Parathyroid adenoma (tissue), 2 donors: ENCODE data around the gene TMEM116.
"Not testable (repeated sequence)": the region's sequence is repeated elsewhere in the genome, so short reads cannot be mapped to it uniquely, and the experiment has no call there.

Experiments
- H2AFZ ChIP-seq: fragments of 300-600 bp; sonication (generic); one replicate; pipeline ENCODE4 v1.7.0; 2017; ENCODE audit warnings: antibody characterized with exemption, mild to moderate bottlenecking
- H3K27ac ChIP-seq: fragments of 300-600 bp; sonication (generic); one replicate; pipeline ENCODE4 v1.7.0; 2017
- H3K27me3 ChIP-seq: fragments of 300-600 bp; sonication (generic); one replicate; pipeline ENCODE4 v1.7.0; 2017; ENCODE audit warnings: low read length; ENCODE audit not compliant: control insufficient read depth, insufficient read depth
- H3K36me3 ChIP-seq: fragments of 300-600 bp; sonication (generic); one replicate; pipeline ENCODE4 v1.7.0; 2017; ENCODE audit warnings: low read length; ENCODE audit not compliant: control insufficient read depth, insufficient read depth
- H3K4me1 ChIP-seq: fragments of 300-600 bp; sonication (generic); one replicate; pipeline ENCODE4 v1.7.0; 2017; ENCODE audit warnings: control low read depth
- H3K4me2 ChIP-seq: fragments of 300-600 bp; sonication (generic); one replicate; pipeline ENCODE4 v1.7.0; 2017; ENCODE audit warnings: low read length
- H3K4me3 ChIP-seq: fragments of 300-600 bp; sonication (generic); one replicate; pipeline ENCODE4 v1.7.0; 2017; ENCODE audit warnings: low read depth, low read length
- H3K79me2 ChIP-seq: fragments of 300-600 bp; sonication (generic); one replicate; pipeline ENCODE4 v1.7.0; 2017; ENCODE audit warnings: control low read depth
- H3K9ac ChIP-seq: fragments of 300-600 bp; sonication (generic); one replicate; pipeline ENCODE4 v1.7.0; 2017; ENCODE audit warnings: mild to moderate bottlenecking
- H3K9me3 ChIP-seq: fragments of 300-600 bp; sonication (generic); one replicate; pipeline ENCODE4 v1.7.0; 2017; ENCODE audit warnings: low read length; ENCODE audit not compliant: control insufficient read depth
- CTCF ChIP-seq: fragments of 300-600 bp; sonication (generic); IDR thresholded peaks from one replicate; pipeline ENCODE4 v1.7.0; 2017; ENCODE audit warnings: antibody characterized with exemption, mild to moderate bottlenecking
- donor health status: primary hyperparathyroidism.

The TMEM116 gene

DNA sequence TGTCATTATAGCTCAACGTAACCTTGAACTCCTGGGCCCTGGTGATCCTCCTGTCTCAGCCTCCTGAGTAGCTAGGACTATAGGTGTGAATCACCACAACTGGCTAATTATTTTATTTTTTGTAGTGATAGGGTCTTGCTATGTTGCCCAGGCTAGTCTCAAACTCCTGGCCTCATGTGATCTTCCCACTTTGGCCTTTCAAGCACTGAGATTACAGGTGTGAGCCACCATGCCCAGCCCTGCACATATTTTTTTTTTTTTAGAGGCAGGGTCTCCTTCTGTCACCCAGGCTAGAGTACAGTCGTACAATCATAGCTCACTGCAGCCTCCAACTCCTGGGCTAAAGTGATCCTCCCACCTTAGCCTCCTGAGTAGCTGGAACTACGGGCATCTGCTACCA lies 8.9 kb downstream of the TMEM116 start:
- Histone ChIP-seq H3K4me3 (no peak overlapping the region), H3K4me1 (no peaks in the 10 kb centered on the region), H3K27me3 (no peaks in the 10 kb centered on the region), H3K27ac (no peak overlapping the region), H3K4me2 (peak overlapping the region; percentile 23), H3K36me3 (no peaks in the 10 kb centered on the region), H3K79me2 (peaks cover 8% of the 10 kb centered on the region), H3K9ac (no peak overlapping the region), H3K9me3 (no peaks in the 10 kb centered on the region), H2AFZ (no peak overlapping the region)
- TF ChIP-seq CTCF: no peak

DNA sequence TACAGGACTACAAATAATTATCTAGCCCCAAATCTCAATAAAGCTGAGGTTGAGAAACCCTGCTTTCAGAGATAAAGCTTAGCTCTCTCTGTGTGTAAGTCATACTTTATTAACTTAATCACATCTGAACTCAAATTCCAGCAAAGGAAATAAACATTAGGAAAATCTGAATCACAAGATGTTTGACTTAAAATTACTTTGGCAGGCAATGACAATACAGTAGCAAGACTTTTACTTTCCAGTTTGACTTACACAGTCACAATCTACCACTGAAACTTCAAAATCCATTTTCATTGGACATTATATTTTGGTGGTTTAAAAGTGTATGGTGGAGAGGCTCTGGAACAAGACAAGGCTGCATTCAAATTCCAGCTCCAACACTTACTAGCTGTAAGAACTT lies 11.4 kb downstream of the TMEM116 start:
- no peak for TF ChIP-seq CTCF
- Histone ChIP-seq H3K27ac (no peak overlapping the region), H3K9ac (no peak overlapping the region), H3K4me2 (peak overlapping the region; percentile 25), H3K4me1 (no peaks in the 10 kb centered on the region), H3K79me2 (peaks cover 6% of the 10 kb centered on the region), H3K36me3 (no peaks in the 10 kb centered on the region), H3K27me3 (no peaks in the 10 kb centered on the region), H3K9me3 (no peaks in the 10 kb centered on the region), H3K4me3 (no peak overlapping the region), H2AFZ (no peak overlapping the region)

DNA sequence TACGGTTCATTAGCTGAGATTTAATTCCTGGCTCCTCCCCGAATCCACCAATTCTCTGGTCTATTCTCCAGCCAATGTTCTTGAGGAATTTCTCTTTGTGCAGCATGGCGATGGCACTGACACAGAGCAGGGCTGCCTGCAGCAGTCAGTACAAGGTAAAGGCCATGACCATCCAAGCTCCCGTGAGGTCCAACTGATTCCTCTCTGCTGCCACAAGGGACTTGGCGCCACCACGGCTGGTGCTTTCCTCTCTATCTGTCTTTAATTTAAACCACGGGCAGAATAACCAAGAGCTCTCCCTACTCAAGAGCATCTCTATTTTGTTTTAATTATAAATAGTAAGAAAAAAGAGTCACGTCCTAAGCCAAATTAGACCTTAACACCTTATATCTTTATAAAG lies 12.1 kb downstream of the TMEM116 start:
- peaks cover 6% of the 10 kb centered on the region for H3K79me2 ChIP-seq
- H3K4me2 ChIP-seq: peak overlapping the region; percentile 32
- no peak overlapping the region for H3K4me3 ChIP-seq
- no peaks in the 10 kb centered on the region for H3K27me3 ChIP-seq
- H2AFZ ChIP-seq: no peak overlapping the region
- no peak for TF ChIP-seq CTCF
- H3K4me1 ChIP-seq: no peaks in the 10 kb centered on the region
- H3K27ac ChIP-seq: no peak overlapping the region
- H3K9me3 ChIP-seq: no peaks in the 10 kb centered on the region
- no peaks in the 10 kb centered on the region for H3K36me3 ChIP-seq
- no peak overlapping the region for H3K9ac ChIP-seq

DNA sequence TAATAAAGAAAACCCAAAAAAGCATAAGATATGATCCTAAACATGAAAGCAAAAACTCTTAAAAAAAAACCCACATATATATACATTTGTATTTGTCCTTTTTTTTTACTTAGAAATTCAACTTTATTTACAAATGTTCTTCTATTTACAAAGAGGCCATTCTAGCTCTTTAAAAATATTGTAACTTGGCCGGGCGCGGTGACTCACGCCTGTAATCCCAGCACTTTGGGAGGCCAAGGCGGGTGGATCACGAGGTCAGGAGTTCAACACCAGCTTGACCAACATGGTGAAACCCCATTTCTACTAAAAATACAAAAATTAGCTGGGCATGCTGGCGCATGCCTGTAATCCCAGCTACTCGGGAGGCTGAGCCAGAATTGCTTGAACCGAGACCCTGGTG lies 13.8 kb downstream of the TMEM116 start:
- H3K79me2 ChIP-seq, H3K36me3 ChIP-seq, H3K27me3 ChIP-seq, H3K4me2 ChIP-seq, H3K4me3 ChIP-seq, H3K27ac ChIP-seq, H2AFZ ChIP-seq, H3K9me3 ChIP-seq, H3K9ac ChIP-seq, H3K4me1 ChIP-seq: not testable (repeated sequence)

DNA sequence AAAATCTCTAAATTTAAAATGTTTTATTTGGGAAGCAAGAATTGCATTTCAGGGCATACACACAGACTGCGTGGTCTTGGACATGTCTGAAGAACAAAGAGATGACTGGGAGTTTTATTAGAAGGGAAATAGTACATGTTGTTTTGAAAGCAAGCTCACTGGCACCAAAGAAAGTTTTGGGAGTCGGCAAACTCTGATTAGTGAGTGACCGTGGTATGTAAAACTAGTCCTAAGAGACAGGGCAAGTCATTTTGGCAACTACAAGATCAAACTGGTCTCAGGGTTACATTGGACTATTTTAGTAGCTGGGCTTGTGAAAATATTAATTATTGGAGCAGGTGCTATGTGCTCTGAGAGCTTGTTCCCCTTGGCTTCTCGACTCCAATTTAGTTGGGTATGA lies 14.9 kb downstream of the TMEM116 start:
- Histone ChIP-seq H3K36me3 (no peaks in the 10 kb centered on the region), H3K4me1 (peaks cover 15% of the 10 kb centered on the region)
- TF ChIP-seq CTCF: no peak

More for the DNA sequence above, 14.9 kb downstream of the TMEM116 start:
- Histone ChIP-seq H3K9ac (no peak overlapping the region), H3K4me2 (no peak overlapping the region), H3K9me3 (no peaks in the 10 kb centered on the region), H2AFZ (no peak overlapping the region), H3K79me2 (peaks cover 2% of the 10 kb centered on the region), H3K27me3 (no peaks in the 10 kb centered on the region), H3K4me3 (no peak overlapping the region), H3K27ac (no peak overlapping the region)
